Left forelimb (tissue), 1 donor: Measurements from ENCODE around the gene MAPK6.
"Not testable (repeated sequence)": the region's sequence is repeated elsewhere in the genome, so short reads cannot be mapped to it uniquely, and the experiment has no call there.

Source experiments
- DNase-seq: peaks from one replicate; pipeline ENCODE4 v3.0.0-alpha.2; 2018; ENCODE audit warnings: low spot score

MAPK6 gene

DNA sequence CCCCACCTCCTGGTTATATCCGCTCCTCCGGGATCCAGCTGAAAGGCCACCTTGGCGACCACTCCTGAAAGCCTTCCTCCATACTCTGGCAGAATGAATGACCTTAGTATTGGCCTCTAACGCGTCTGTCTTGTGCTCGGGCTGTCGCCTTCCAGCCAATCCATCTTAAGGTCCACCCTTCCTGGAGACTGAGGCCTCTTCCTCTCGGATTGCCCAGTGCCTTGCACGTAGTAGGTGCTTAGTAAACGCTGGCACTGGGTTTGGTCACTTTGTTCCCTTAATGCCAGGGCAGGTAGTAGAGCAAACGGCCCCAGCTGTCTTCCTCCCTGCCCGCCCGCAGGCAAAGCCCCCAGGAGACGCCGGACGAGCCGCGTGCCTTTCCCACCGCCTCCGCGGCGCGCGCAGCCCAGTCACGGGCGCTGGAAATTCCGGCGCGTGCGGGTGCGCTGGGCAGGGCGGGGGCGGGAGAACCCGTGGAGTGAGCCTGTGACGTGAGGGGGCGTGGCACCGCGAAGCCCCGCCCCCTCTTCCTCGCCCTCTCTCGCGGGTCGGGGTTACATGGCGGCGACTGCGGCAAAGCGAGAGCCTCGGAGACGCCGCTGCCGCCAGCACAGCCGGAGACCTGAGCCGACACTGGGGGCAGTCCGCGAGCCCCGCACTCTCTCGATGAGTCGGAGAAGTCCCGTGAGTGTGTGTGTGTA is at the start of gene MAPK6:
TSS of gene MAPK6 (plus strand) at position 527 of the 701 bp plus-strand sequence. CDS start 27,242 bp downstream, outside the sequence.
- DNase-seq: peak; percentile 95

DNA sequence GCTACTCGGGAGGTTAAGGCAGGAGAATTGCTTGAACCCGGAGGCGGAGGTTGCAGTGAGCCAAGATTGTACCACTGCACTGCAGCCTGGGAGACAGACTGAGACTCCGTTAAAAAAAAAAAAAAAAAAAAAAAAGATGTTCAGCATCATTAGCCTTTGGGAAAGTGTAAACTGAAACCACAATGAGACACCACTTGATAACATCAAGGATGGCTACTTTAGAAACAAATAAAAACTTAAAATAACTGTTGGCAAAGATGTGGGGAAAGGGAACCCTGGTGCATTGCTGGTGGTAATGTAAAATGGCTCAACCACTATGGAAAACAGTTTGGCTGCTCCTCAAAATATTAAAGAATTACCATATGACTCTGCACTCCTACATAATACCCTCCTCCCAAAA is 49.3 kb upstream of the MAPK6 start:
- DNase-seq: no peak

DNA sequence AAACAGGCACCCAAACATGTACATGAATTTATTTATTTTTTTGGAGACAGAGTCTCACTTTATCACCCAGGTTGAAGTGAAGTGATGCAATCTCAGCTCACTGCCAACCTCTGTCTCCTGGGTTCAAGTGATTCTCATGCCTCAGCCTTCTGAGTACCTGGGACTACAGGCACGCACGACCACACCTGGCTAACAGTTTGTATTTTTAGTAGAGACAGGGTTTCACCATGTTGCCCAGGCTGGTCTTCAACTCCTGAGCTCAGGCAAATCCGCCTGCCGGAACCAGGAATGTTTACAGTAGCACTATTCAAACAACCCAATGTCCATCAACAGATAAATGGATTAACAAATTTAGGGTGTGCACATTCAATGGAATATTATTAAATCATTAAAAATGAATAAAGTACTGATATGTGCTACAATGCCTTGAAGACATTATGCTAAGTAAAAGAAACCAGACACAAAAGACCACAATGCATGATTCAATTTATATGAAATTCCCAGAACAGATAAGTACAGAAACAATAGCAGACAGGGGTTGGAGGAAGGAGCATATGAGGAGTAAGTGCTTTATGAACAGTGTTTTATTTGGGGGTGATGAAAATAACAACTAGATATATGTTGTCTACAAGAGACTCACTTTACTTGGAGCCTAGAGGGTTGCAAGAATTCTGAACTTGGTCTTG is 48.7 kb upstream of the MAPK6 start:
- no peak for DNase-seq

DNA sequence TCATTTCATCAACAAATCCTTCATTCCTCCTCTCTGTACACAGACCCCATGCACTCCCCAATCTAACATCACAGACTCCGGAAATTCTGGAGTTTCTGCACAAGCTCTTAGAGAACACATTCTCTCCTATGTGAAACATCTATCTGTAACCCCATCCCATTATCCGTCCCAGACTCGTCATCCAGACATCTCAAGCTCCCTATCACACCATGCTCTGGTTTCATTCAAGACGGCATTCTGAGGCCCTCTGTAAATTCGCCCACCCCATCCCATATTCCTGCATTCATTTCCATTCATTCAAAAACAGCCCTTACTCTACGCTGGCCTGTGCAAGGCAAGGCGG is 48.0 kb upstream of the MAPK6 start:
- DNase-seq: peak; percentile 63

DNA sequence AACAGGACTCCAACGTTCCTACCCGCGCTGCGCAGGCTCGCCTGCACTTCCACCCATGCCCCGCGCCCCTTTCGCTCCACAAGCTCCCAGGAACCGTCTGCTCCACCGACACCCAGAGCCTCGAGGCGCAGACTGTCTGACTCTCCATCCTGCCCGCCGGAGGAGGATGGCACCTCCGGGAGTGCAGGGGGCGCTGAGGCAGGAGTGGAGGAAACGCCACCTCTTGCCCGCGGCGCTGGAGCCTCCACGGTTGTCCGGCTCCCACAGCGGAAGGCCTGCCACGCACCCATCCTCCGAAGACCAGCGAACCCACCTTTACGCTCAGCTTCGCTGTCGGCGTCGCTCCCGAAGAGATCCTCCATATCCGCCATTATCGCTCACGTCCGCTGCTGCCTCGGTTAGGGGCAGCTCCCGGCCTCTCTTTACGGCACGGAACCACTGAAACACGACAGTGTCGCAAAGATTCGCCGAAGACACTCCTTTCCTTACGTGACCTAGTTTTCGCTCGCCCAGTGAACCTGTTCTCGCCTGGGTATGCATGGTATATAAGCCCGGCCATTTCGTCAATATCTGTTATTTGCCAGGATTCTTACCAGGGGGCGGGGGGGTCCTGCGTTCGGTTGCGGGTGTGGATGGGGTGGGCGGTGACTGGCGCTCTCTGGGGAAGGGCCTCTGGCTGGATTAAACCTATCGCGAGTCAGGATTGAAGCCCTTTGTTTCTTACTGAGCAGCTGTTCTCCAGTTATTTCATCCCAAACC is 47.5 kb upstream of the MAPK6 start, which contains the start of gene LEO1:
TSS of gene LEO1 (minus strand) at position 404 of the 759 bp plus-strand sequence. CDS start at position 371, 33 bp downstream.
- peak; percentile 93 for DNase-seq

DNA sequence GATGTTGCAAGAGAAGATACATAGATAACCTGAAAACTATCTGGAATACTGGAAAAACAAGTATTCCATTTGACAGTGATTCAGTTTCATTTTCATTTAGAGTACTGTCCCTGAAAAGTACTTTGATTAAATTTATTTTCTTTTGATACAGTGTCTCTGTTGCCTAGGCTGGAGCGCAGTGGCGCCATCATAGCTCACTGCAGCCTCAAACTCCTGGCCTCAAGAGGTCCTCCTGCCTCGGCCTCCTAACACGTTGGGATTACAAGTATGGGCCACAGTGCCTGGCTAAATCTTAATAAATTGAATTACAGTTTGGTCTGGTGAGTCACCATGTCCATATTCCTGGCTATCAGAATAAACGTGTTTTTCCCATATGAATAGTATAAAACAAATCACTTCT is 45.8 kb upstream of the MAPK6 start:
- no peak for DNase-seq

DNA sequence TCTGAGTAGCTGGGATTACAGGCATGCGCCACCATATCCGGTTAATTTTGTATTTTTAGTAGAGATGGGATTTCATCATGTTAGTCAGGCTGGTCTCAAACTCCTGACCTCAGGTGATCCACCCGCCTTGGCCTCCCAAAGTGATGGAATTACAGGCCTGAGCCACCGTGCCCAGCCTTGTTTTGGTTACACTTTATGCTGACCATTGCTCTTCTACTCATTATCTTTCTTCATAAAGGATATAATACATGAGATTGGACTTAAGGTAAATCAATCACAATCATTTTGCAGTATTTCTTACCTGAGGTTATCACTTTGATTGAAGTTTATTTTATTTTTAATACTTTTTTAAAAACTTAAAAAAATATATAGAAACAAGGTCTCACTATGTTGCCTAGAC is 45.2 kb upstream of the MAPK6 start:
- DNase-seq: no peak

DNA sequence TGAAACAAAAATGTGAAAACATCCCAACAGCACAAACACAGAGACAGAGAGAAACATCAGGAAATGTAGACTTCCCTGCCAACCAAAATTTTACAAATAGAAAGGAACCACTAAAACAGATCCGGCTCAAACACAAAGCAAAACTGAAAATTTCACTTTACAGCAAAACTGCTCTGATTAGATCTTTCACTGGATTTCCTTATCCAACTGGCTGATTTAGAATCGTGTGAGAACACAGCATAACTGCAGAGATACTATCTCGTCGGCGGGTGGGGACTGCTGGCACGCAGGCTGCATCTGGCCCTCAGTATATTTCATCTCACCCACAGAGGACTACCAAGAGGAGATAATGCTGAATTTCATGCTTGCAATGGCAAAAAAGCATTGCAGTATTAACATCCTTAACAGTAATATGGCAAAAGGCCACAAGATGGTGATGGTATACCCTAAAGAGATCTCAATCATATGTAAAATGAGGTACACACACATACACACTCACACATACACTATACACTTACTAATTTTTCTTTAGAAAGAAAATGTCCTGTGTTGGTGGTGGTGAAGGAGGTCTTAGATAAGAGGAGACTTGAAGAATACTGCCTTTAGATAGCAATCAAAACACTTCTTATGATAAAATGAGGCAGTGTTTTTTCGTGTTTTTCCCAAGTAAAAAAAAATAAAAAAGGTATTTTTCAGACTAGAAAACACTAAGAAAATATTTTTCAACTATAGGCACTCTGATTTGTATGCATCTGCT is 36.8 kb upstream of the MAPK6 start:
- DNase-seq: no peak

DNA sequence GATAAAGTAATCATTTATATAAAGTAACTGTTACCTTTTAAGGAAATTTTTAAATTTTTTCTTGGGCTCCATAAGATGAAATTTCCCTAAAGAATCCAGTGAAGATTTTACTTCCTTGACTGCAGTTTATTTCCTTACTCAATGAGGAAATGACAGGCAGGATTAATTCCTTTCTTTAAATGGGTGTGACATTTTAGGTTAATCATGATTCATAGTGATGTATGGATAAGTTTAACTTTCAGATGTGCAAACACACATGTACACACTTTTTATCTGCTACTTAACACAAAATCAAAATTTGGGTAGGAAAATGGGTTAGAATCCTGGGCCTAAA is 36.3 kb upstream of the MAPK6 start:
- no peak for DNase-seq

DNA sequence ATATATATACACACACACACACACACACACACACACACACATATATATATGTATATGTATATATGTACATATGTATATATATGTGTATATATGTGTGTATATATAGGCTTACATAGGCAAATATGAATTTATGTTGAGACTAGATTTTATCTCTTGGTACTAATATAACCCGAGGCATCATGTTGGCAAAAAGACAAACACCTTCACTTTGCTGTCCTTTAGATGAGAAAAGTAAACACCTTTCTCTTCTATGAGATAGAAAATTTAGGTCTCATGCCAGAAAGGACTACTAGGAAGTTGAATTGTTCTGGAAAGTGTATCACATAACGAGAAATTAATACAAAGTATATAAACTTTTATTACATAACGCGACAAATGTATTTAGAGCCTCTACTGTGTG is 27.9 kb upstream of the MAPK6 start:
- DNase-seq: no peak

DNA sequence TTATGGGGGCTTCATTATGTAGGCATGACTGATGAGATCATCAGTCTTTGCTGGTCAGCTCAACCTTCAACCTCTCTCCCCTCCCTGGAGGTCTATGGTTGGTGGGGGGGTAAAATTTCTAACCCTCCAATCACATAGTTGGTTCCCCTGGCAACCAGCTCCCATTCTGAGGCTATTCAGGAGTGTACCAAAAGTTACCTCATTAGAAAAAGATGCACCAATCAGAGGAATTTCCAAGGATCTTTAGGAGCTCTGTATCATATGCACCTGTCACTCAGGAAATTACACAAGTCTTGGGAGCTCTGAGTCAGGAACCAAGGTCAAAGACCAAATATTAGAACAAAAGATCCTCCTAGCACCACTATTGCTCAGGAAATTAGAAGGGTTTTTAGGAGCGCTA is 26.1 kb upstream of the MAPK6 start:
- DNase-seq: no peak

DNA sequence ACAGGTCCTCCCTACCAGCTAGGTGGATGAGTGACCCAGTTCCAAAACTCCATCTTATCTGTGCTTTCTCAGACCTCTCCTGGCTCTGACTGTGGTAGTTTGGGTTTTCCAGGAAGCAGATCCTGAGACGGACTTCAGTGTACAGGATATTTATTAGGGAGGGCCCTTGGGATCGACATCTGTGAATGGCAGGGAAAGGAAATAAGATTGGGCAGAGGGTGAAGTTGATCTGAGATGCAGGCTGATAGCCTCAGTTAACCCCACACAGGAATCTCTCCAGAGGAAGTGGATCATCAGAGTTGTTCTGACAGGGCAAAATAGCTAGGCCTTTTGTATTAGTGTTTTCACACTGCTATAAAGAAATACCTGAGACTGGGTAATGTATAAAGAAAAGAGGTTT is 16.7 kb upstream of the MAPK6 start:
- DNase-seq: no peak

DNA sequence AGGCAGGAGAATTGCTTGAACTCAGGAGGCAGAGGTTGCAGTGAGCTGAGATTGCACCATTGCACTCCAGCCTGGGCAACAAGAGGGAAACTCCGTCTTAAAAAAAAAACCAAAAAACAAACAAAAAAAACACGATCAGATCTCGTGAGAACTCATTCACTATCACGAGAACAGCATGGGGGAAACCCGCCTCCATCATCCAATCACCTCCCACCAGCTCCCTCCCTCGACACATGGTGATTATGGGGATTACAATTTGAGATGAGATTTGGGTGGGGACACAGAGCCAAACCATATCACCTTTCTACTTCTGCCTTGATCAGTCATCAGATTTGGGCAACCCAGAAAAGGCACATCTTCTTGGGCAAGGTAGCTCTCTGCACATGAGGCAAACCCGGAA is 15.9 kb upstream of the MAPK6 start:
- not testable (repeated sequence) for DNase-seq

DNA sequence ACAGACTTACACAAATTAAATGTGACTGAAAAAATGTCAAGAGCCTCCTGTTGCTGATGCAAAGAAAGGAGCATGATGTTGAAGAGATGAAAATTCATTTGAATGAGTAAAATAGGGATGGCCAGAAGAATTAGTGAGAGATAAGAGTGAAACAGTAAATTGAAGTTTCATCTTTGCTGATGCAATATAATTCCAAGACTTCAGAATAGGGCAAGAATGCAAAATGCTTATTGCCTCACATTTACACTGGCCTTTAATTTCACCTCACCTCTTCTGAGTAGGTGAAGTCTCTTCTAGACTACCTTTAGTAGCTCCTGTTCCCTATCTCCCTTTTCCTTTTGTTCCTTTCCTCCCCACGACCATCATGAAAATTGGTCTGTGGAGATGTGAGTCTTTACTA is 15.3 kb upstream of the MAPK6 start:
- no peak for DNase-seq

DNA sequence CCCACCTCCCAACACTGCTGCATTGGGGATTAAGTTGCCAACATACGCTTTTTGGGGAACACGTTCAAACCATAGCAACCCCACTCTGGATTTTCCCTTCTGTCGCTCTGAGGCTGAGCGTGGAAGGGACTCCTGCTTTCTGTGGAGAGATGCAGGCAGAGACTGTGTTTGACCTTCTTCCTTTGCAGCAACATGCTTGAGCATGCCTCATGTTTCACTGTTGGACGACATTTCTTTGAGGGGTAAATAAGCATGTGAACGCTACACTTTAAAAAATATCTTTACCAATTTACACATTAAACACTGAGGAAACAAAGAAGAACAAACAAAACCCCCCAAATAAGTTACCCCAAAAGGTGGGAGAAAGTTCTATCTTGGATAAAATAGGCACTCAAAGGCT is 14.2 kb upstream of the MAPK6 start:
- no peak for DNase-seq

DNA sequence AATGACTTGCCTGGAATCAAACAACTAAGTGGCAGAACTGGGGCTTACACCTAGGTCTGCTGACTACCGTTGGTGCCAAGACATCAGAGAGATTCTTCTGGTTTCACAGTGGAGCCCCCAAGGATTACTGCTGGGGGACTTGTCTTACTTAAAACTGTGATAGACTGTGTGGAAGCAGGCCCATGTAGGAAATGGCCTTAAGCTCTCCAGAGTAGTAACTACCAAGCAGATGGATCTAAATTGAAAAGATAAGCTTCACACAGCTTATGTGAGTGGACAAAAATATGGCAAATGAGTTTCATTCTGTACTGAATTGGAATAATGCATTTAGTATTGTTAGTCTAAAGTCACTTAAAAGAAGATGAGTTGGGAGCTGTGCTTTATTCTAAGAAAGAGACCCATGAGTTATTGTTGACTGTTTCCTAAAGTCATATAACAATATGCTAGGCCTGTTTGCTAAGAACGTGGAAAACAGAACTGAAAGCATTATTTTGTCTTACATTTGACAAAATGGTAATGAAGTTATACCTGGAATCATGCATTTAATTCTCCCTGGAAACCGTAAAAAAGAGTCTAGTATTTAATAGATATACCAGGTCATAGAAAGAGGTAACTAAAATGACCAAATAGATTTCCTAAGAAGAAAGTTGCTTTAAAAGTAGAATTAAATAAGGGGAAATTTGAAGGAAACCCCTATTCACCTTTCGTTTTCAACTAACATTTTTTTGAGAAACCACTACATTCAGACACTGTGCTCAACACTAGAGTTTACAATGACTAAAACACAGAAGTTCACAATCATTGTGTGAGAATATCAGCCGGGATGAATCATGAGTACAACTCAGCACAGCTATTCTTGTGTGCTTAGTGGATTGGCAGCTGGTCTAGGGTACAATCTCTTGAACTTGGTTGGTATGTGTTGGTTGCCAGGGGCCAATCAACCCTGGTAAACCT is 13.0 kb upstream of the MAPK6 start:
- DNase-seq: no peak

DNA sequence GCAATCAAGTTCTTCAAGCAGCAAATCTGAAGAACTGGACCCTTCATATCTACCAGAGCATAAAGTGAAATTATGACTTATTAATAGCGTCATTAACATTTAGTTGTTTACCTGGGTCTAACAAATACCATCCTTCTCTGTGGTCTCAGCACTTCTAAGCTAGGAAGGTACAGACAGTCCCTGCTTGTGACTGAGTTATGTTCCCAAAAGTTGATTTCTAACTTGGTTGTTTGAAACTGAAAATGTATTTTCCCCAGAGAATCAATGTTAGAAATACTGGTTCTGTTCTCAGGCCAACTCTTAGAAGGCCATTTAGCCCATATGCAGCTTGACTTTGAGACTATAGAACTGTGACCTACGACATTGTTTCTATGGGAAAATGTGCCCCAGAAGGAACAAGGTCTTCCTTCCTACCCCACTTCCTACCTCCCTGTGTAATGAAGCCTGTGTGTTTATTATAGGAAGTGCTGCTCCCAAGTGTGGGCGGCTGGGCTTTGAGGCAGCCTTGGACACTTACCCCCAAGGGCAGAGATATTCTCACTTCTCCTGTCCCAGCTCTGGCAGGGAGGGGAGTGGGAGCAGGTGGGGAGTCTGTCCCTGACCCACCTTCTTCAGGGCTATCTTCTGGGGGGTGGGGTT is 12.2 kb upstream of the MAPK6 start:
- DNase-seq: no peak

DNA sequence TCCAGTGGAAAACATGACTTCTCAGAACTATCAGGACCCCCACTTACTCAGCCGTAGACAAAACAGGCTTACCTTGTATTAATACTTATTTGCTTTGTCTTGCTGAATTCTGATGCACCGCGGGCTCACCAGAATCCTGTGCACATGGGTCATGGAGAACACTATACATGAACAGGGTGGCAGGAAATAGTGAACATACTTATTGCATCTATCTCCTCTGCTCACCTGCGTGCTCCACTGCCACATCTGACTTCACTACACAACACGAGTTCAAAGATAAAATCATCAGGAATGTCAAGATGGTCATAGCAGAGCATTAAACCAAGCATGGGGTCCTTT is 10.7 kb upstream of the MAPK6 start:
- no peak for DNase-seq

DNA sequence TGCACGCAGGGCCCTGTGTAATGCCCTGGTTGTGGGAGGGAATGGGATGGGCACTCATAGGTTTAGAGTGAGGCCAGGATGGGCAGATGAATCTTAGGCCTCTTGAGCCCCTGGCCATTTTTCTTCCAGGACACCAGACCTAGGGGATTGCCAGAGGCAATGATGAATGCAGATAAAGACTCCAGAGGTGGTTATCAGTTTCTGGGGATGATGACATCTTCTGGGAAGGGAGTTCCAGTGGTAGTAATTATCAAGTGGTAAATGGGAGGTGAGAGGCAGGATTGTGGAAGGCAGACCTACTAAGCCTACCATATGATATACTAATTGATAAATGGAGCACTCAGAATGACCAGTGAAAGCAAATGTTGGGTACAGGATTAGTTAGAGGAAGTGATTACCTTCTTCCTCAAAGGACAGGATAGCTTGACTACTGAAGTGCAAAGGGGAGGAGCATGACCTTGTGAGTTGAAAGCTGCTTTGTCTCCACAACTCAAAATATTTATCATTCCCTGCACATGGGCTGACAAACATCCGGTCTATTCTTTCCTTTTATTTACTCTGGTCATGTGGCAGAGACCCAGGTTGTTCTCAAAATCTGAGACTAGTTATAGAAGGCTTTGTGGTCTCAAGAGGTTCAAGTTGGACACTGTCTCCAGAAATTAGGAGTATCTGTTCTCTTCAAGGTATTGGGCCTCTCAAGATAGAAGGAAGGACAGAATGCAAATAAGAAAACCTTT is 10.2 kb upstream of the MAPK6 start:
- no peak for DNase-seq
